ENCODE data around the gene PACSIN3.

GRCh38 chr11:47220401-47220821 is 34.2 kb upstream of the PACSIN3 start:
- no peak for TF ChIP-seq CTCF (conservative IDR thresholded peaks at IDR 0.05; ENCODE audit: low read depth, low read length)
- TF ChIP-seq EZH2 (IDR thresholded peaks at IDR 0.05; ENCODE audit: borderline replicate concordance, low read depth, low read length, poor library complexity, severe bottlenecking), result no peak

Measured in A673 (cell line).